Activated naive CD4-positive, alpha-beta T cell (primary cell): ENCODE data around the gene NDE1.
"Not testable (repeated sequence)": the region's sequence is repeated elsewhere in the genome, so short reads cannot be mapped to it uniquely, and the experiment has no call there.

Experiments
- DNase-seq, 4 experiments: peaks; one replicate each; lab custom pipeline; 2025; lab: John Stamatoyannopoulos, UW

Gene NDE1

DNA sequence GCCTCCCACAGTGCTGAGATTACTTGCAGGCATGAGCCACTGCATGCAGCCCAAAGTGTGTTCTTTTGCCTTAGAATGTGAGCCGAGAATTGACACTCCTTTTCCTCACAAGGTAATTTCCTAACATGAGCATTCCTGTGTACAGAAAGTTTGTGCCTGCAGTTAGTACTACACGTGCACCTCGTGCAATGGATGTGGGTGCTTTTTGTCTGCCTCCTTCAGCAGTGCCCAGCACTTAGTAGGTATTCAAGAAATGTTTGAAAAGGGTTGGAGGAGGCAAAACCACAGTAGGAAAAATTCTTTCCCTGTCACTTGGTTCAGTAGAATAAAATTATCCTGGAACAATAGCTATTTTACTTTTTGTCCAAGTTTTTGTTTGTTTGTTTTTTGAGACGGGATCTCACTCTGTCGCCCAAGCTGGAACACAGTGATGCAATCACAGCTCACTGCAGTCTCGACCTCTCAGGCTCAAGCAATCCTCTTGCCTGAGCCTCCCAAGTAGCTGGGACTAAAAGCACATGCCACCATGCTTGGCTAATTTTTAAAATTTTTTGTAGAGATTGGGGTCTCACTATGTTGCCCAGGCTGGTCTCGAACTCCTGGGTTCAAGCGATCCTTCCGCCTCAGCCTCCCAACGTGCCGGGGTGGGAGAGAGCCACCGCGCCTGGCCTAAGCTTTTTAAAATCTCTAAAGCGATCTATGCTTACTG is 2.4 kb downstream of the NDE1 start:
- no peak for DNase-seq

DNA sequence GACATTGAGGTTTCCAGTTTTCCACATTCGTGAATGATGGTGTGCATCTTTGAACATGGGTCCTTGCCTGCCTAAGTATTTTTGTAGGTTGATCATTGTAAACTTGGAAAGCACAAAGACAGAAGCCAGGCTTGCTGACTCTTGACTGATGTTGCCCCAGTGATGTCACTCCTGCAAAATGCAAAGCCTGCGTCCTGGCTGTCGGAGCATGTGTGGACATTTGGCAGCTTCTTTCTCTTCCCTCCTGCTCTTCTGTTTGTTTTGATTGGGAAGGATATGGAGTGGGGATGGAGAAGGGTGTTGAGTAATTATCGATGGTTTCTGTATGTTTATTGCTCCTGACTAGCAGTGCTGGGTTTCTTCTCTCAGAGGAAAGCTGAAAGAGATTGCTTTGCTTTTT is 3.2 kb downstream of the NDE1 start:
- no peak for DNase-seq

- DNase-seq, result no peak
Observed at GRCh38 chr16:15654591-15654990, 4.5 kb downstream of the NDE1 start.

- not testable (repeated sequence) for DNase-seq
Observed at GRCh38 chr16:15655561-15655960, 5.5 kb downstream of the NDE1 start.

DNA sequence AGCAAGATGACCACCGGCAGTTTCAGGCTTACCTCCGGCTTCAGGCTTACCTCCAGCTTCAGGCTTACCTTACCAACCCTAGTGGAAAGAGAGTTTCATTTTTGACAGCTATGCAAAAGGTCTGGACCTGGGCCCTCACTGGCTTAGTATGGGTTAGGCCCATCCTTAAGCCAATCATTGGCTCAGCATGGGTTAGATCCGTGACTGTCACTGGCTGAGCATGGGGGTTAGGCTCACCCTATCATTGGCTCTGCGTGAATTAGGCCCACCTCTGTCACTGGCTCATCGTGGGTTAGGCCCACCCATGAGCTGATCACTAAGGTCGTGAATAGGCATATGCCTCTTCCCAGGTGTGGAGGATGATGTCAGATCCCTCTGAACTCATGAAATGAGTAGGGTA is 8.1 kb downstream of the NDE1 start:
- no peak for DNase-seq

GRCh38 chr16:15658556-15658955 is 8.5 kb downstream of the NDE1 start:
- no peak for DNase-seq

- no peak for DNase-seq
Observed at GRCh38 chr16:15660203-15660601, 10.2 kb downstream of the NDE1 start.

DNA sequence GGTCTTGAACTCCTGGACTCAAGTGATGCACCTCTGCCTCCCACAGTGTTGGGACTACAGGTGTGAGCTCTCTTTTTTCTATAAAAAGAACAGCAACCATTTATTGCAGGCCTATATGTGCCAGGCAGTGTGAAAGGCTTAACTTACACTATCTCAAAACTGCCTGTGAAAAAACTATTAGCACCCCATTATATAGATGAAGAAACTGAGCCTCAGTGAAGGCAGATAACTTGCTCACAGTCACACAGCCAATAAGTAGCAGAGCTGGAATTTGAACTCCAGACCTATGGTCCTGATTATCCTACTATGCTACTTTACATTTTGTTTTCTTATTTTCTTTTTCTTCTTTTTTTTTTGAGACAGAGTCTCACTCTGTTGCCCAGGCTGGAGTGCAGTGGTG is 15.1 kb downstream of the NDE1 start:
- DNase-seq, result no peak

GRCh38 chr16:15667091-15667742 is 17.2 kb downstream of the NDE1 start:
- no peak for DNase-seq

DNA sequence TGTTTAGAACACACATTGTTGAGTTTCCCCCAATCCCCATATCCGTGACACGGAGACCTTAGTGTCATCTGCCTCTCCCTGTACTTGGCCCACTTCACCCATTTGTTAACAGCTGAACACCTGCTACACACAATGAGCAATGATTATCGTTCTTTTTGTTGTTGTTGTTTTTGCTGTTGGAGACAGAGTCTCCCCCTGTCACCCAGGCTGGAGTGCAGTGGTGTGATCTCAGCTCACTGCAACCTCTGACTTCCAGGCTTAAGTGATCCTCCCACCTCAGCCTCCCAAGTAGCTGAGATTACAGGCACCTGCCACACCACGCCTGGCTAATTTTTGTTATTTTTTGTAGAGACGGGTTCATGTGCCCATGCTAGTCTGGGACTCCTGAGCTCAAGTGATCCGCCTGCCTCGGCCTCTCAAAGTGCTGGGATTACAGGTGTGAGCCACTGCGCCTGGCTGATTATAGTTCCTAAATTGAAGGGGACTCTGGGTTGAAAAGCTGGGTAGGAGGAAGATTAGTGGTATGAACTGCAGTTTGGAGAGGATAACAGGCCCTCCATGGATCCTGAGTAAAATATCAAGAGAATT is 21.6 kb downstream of the NDE1 start:
- no peak for DNase-seq

- DNase-seq, result not testable (repeated sequence)
Observed at GRCh38 chr16:15672127-15672513, 22.1 kb downstream of the NDE1 start.

DNA sequence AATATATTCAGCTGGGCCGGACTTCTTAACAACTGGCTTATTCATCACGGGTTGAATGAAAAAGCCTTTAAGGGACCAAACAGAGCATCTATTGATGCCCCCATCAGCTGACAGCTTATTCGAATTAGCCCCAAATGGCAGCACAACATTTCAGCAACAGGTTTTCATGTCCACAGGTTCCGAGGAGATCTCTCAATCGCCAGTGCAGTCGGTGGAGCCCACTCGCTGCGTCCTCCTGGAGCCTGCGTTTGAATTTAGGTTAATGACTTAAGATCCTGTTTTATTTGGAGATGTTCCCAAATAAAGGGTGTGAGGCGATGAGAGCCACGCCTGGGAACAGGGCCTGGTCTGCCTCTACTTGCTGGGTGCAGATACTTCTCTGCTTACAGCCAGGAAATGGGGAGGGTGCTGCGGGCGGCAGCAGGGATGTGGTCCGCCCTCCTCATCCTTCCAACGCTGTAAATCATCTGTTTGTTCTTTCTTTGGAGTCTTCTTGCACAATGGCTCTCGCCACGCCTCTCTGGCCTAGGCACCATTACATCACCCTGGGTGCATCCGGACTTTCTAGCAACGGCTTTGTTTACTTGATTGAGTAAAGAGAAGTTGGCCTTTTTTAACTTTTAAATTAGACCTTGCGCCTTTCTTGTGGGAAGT is 22.6 kb downstream of the NDE1 start:
- DNase-seq, result peak in 2 of 4 experiments; percentile 60 to 65

DNA sequence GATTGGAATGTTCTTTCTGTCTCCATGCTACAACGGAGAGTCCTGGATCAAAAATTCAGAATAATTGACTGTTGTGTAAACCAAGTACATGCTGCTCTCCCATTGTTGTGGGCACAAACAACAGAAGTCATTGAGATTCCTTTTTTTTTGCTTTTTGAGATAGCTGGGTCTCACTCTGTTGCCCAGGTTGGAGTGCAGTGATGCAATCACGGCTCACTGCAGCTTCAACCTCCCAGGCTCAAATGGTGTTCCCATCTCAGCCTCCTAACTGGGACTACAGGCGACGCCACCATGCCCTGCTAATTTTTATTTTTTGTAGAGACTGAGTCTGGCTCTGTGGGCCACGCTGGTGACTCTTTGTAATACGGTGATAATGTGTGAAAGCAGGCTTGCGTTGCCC is 24.5 kb downstream of the NDE1 start:
- no peak for DNase-seq

GRCh38 chr16:15676506-15676905 is 26.5 kb downstream of the NDE1 start:
- no peak for DNase-seq

GRCh38 chr16:15677447-15677846 is 27.4 kb downstream of the NDE1 start:
- DNase-seq, result no peak

- peak in 1 of 4 experiments; percentile 3 for DNase-seq
Observed at GRCh38 chr16:15682105-15682570, 32.1 kb downstream of the NDE1 start.

- no peak for DNase-seq
Observed at GRCh38 chr16:15686287-15686686, 36.2 kb downstream of the NDE1 start.

GRCh38 chr16:15689290-15689689 is 39.2 kb downstream of the NDE1 start:
- DNase-seq, result no peak

GRCh38 chr16:15690296-15690695 is 40.3 kb downstream of the NDE1 start:
- DNase-seq, result no peak

- no peak for DNase-seq
Observed at GRCh38 chr16:15691046-15691445, 41.0 kb downstream of the NDE1 start.

DNA sequence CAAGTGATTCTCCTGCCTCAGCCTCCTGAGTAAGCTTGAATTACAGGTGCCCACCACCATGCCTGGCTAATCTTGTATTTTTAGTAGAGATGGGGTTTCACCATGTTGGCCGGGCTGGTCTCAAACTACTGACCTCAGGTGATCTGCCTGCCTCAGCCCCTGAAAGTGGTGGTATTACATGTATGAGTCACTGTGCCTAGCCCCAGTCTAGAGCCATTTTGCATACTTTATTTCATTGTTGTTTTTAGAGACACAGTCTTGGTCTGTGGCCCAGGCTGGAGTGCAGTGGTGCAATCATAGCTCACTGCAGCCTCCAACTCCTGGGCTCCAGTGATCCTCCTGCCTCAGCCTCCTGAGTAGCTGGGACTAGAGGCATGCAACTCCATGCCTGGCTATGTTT is 42.5 kb downstream of the NDE1 start:
- not testable (repeated sequence) for DNase-seq

DNA sequence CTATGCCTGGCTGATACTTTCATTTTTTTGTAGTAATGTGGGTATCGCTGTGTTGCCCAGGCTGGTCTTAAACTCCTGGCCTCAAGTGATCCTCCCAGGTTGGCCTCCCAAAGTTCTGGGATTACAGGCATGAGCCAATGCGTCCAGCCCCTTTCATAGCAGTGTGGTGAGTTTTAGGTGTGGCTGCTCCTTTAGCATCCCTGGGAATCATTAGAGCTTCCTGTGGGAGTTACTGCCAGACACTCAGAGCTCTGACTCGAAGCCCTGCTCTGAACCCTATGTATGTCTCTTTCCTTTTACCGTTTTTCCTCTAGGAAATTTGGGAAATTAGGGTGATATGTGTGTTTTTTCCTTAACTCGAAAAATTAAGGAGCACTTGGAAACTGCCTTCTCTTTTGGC is 44.5 kb downstream of the NDE1 start:
- no peak for DNase-seq

DNA sequence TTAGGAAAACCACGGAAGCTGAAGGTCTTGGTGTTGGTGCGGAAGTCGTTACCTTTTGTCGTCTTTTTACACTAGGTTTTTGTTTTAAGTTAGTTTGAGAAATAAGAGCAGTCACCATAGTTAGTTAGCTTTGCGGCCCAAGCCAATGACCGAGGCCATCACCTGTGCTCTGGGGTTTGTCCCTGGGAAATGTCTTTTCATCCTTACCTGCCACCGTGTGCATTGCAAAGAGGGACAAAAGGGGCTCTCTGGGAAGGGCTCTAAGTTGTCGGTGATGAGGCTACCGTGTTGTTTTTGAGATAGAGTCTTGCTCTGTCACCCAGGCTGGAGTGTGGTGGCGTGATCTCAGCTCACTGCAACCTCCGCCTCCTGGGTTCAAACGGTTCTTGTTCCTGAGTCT is 49.8 kb downstream of the NDE1 start:
- no peak for DNase-seq
